ENCODE measurements around the gene GDA.

The GDA gene

DNA sequence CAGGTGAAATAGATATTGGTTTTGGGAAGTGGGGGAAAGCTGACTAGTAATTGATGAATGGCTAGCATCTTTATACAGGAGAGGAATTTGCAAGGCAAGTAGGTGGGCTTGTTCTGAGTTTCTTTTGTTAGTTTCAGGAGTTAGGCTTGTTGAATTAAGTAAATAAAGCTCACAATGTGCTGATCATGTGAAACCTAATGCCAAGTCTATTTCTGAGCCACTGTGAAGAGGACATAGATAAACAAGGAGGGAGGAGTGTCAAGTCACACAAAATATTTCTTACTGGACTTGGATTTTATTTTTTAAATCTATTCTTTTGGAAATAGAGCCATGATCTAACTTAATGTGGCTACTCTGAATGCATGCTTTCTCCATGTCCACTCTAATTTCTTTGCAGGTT is 19.9 kb downstream of the GDA start:
- Histone ChIP-seq H3K79me2 (ENCODE audit: low read length) (no peaks in the 10 kb centered on the region), H4K20me1 (ENCODE audit: insufficient read depth, low read length) (no peaks in the 10 kb centered on the region), H3K9me2 (replicated peaks; ENCODE audit: insufficient read depth, low read length) (no peaks in the 10 kb centered on the region), H2AFZ (ENCODE audit: low read length) (no peak overlapping the region), H3K4me2 (ENCODE audit: low read depth, low read length) (no peak overlapping the region), H3K9me3 (replicated peaks; ENCODE audit: insufficient read depth, low read length) (no peaks in the 10 kb centered on the region), H3F3A (ENCODE audit: insufficient read depth, low read length) (no peaks in the 10 kb centered on the region), H3K36me3 (replicated peaks; ENCODE audit: insufficient read depth, low read length) (no peaks in the 10 kb centered on the region), H3K4me3 (ENCODE audit: low read length) (no peak overlapping the region), H3K9ac (ENCODE audit: low read length) (no peak overlapping the region), H3K4me1 (ENCODE audit: low read length) (peaks cover 8% of the 10 kb centered on the region; the same call in 1 of the 2 replicates), H3K27ac (ENCODE audit: low read length) (no peak overlapping the region), H3K27me3 (replicated peaks; ENCODE audit: insufficient read depth, low read length) (no peaks in the 10 kb centered on the region)
- TF ChIP-seq, protein P1, sequence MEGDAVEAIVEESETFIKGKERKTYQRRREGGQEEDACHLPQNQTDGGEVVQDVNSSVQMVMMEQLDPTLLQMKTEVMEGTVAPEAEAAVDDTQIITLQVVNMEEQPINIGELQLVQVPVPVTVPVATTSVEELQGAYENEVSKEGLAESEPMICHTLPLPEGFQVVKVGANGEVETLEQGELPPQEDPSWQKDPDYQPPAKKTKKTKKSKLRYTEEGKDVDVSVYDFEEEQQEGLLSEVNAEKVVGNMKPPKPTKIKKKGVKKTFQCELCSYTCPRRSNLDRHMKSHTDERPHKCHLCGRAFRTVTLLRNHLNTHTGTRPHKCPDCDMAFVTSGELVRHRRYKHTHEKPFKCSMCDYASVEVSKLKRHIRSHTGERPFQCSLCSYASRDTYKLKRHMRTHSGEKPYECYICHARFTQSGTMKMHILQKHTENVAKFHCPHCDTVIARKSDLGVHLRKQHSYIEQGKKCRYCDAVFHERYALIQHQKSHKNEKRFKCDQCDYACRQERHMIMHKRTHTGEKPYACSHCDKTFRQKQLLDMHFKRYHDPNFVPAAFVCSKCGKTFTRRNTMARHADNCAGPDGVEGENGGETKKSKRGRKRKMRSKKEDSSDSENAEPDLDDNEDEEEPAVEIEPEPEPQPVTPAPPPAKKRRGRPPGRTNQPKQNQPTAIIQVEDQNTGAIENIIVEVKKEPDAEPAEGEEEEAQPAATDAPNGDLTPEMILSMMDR (IDR thresholded peaks at IDR 0.05; ENCODE audit: low read length), result no peak
- TF ChIP-seq EZH2 (optimal IDR thresholded peaks at IDR 0.05; ENCODE audit: low read depth, low read length) (no peak), EZH2phosphoT487 (IDR thresholded peaks at IDR 0.05; ENCODE audit: low read length) (no peak)
- DNase-seq, result peak; percentile 31

DNA sequence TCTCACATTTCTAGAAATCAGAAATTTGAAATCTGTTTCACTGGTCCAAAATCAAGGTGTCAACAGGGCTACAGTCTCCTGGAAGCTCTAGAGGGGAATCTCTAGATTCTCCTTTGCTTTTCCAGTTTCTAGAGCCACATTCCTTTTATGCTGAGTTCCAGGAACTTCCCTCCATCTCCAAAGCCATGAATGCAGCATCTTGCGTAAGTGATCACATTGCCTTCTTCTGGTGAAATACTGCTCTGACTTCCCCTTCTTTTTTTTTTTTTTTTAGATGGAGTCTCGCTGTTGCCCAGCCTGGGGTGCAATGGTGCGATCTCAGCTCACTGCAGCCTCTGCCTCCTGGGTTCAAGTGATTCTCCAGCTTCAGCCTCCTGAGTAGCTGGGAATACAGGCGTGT is 23.8 kb downstream of the GDA start:
- H3K27me3 ChIP-seq (replicated peaks; ENCODE audit: insufficient read depth, low read length), result no peaks in the 10 kb centered on the region

DNA sequence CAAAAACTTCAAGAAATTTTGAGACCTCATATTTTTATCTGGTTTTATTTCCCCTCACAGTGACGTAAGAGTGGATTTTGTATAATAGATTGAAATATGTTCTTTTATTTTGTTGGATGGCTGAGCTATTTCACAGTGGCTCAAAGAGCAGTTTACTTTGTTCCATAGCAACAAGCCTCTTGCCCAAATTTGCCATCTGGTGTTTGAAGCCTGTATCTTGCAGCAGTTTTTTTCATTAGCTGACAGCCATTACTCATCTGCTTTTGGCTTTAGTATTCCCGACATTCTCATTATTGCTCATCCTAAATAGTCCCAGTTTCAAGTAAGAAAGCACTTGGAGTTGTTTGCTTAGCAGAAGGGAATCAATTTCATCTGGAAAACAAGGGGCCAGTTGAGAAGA is 36.3 kb downstream of the GDA start:
- H3K4me3 ChIP-seq (ENCODE audit: low read length), result no peak overlapping the region
- H3K27ac ChIP-seq (ENCODE audit: low read length), result no peak overlapping the region
- H3K79me2 ChIP-seq (ENCODE audit: low read length), result no peaks in the 10 kb centered on the region
- TF ChIP-seq, protein P1 (IDR thresholded peaks at IDR 0.05; ENCODE audit: low read length), result no peak
- TF ChIP-seq EZH2phosphoT487 (IDR thresholded peaks at IDR 0.05; ENCODE audit: low read length), result no peak
- no peak for TF ChIP-seq EZH2 (optimal IDR thresholded peaks at IDR 0.05; ENCODE audit: low read depth, low read length)
- no peaks in the 10 kb centered on the region for H3F3A ChIP-seq (ENCODE audit: insufficient read depth, low read length)
- H3K4me1 ChIP-seq (ENCODE audit: low read length), result no peaks in the 10 kb centered on the region
- H4K20me1 ChIP-seq (ENCODE audit: insufficient read depth, low read length), result no peaks in the 10 kb centered on the region
- no peak for DNase-seq
- H3K27me3 ChIP-seq (replicated peaks; ENCODE audit: insufficient read depth, low read length), result no peaks in the 10 kb centered on the region
- H3K9me3 ChIP-seq (replicated peaks; ENCODE audit: insufficient read depth, low read length), result no peaks in the 10 kb centered on the region; the same call in 1 of the 2 replicates
- H3K9me2 ChIP-seq (replicated peaks; ENCODE audit: insufficient read depth, low read length), result no peaks in the 10 kb centered on the region
- H3K4me2 ChIP-seq (ENCODE audit: low read depth, low read length), result no peak overlapping the region
- no peak overlapping the region for H3K9ac ChIP-seq (ENCODE audit: low read length)
- no peaks in the 10 kb centered on the region for H3K36me3 ChIP-seq (replicated peaks; ENCODE audit: insufficient read depth, low read length)
- H2AFZ ChIP-seq (ENCODE audit: low read length), result no peak overlapping the region

More for the DNA sequence above, 23.8 kb downstream of the GDA start:
- Histone ChIP-seq H3K79me2 (ENCODE audit: low read length) (no peaks in the 10 kb centered on the region), H2AFZ (ENCODE audit: low read length) (no peak overlapping the region), H4K20me1 (ENCODE audit: insufficient read depth, low read length) (no peaks in the 10 kb centered on the region), H3K4me3 (ENCODE audit: low read length) (no peak overlapping the region), H3K4me2 (ENCODE audit: low read depth, low read length) (no peak overlapping the region), H3K9me2 (replicated peaks; ENCODE audit: insufficient read depth, low read length) (no peaks in the 10 kb centered on the region), H3K9me3 (replicated peaks; ENCODE audit: insufficient read depth, low read length) (no peaks in the 10 kb centered on the region), H3K27ac (ENCODE audit: low read length) (no peak overlapping the region), H3K9ac (ENCODE audit: low read length) (no peak overlapping the region), H3F3A (ENCODE audit: insufficient read depth, low read length) (no peaks in the 10 kb centered on the region), H3K36me3 (replicated peaks; ENCODE audit: insufficient read depth, low read length) (no peaks in the 10 kb centered on the region), H3K4me1 (ENCODE audit: low read length) (peaks cover 8% of the 10 kb centered on the region; the same call in 1 of the 2 replicates)
- TF ChIP-seq EZH2phosphoT487 (IDR thresholded peaks at IDR 0.05; ENCODE audit: low read length) (no peak), EZH2 (optimal IDR thresholded peaks at IDR 0.05; ENCODE audit: low read depth, low read length) (no peak)
- TF ChIP-seq, protein P1 (IDR thresholded peaks at IDR 0.05; ENCODE audit: low read length), result no peak
- no peak for DNase-seq
